ENCODE results near the gene ZKSCAN2.

The ZKSCAN2 gene

GRCh38 chr16:25289466-25289865, 31.8 kb upstream of the ZKSCAN2 start:
- no peak for DNase-seq
- Histone ChIP-seq H3K36me3 (no peaks in the 10 kb centered on the region), H3K4me3 (ENCODE audit: low read depth, low read length) (no peak overlapping the region), H3K9me3 (no peaks in the 10 kb centered on the region), H3K4me1 (no peaks in the 10 kb centered on the region), H3K27me3 (peaks cover 4% of the 10 kb centered on the region; the same call in 1 of the 2 replicates)
- TF ChIP-seq CTCF (IDR thresholded peaks at IDR 0.05; ENCODE audit: low read depth, low read length): no peak

GRCh38 chr16:25279491-25279890, 21.8 kb upstream of the ZKSCAN2 start:
- Histone ChIP-seq H3K4me1 (no peaks in the 10 kb centered on the region), H3K27me3 (no peaks in the 10 kb centered on the region), H3K36me3 (no peaks in the 10 kb centered on the region), H3K4me3 (ENCODE audit: low read depth, low read length) (no peak overlapping the region), H3K9me3 (no peaks in the 10 kb centered on the region)
- DNase-seq: no peak
- TF ChIP-seq CTCF (IDR thresholded peaks at IDR 0.05; ENCODE audit: low read depth, low read length): no peak

GRCh38 chr16:25271421-25271820, 13.8 kb upstream of the ZKSCAN2 start:
- Histone ChIP-seq H3K27me3 (no peaks in the 10 kb centered on the region), H3K36me3 (no peaks in the 10 kb centered on the region), H3K4me1 (no peaks in the 10 kb centered on the region), H3K4me3 (ENCODE audit: low read depth, low read length) (no peak overlapping the region), H3K9me3 (no peaks in the 10 kb centered on the region)
- no peak for DNase-seq
- no peak for TF ChIP-seq CTCF (IDR thresholded peaks at IDR 0.05; ENCODE audit: low read depth, low read length)

DNA sequence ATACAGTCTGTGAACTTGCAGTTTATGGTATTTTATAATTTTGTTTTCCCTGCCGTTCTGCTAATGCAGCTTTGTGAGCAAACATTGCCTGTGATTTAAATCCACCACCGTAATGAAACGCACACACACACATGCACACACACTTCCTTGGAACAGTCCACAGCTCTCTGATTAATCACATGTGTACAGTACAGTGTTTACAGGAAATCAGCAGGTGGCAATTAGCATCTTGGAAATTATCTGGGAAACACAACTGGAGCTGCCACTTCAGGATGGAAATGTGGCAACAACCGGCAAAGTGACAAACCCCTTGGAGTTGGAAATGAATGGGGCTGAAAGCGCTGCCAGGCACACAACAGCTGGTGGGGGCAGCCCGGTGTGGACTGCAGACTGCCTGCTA, 12.9 kb upstream of the ZKSCAN2 start:
- no peak for TF ChIP-seq CTCF (IDR thresholded peaks at IDR 0.05; ENCODE audit: low read depth, low read length)
- Histone ChIP-seq H3K9me3 (no peaks in the 10 kb centered on the region), H3K36me3 (no peaks in the 10 kb centered on the region), H3K4me1 (no peaks in the 10 kb centered on the region), H3K27me3 (no peaks in the 10 kb centered on the region), H3K4me3 (ENCODE audit: low read depth, low read length) (no peak overlapping the region)
- DNase-seq: no peak

DNA sequence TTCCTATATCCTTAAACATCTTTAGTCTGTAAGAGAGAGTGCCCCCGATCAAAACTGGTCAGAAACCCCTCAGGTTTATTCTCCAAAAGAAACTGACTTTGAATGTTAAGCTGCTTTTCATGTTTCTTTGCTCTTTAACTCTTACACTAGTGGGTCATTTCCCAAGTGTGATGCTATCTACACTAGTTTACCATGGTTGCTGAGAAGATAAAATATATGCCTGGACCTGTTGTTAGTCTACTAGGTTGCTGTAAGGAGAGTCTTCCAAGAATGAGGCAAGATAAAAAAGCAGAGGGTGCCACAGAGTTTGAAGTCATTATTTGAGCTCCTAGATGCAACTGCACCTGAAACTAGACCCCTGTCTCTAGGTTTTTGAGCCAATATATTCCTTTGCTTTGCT, 12.2 kb upstream of the ZKSCAN2 start:
- Histone ChIP-seq H3K27me3 (no peaks in the 10 kb centered on the region), H3K36me3 (no peaks in the 10 kb centered on the region), H3K4me3 (ENCODE audit: low read depth, low read length) (no peak overlapping the region), H3K4me1 (no peaks in the 10 kb centered on the region), H3K9me3 (no peaks in the 10 kb centered on the region)
- DNase-seq: no peak
- no peak for TF ChIP-seq CTCF (IDR thresholded peaks at IDR 0.05; ENCODE audit: low read depth, low read length)

- H3K9me3 ChIP-seq: no peaks in the 10 kb centered on the region
- H3K36me3 ChIP-seq: no peaks in the 10 kb centered on the region; the same call in 1 of the 2 replicates
- H3K4me1 ChIP-seq: no peaks in the 10 kb centered on the region
Observed at GRCh38 chr16:25265968-25266367, 8.3 kb upstream of the ZKSCAN2 start.

More at GRCh38 chr16:25265968-25266367, 8.3 kb upstream of the ZKSCAN2 start:
- Histone ChIP-seq H3K4me3 (ENCODE audit: low read depth, low read length) (no peak overlapping the region), H3K27me3 (no peaks in the 10 kb centered on the region)
- DNase-seq: no peak
- TF ChIP-seq CTCF (IDR thresholded peaks at IDR 0.05; ENCODE audit: low read depth, low read length): no peak

Measured in BE2C (cell line).